Fibroblast of lung (primary cell): ENCODE results near the gene MGAT4A. TPM values are rescaled to one million over a fixed set of nuclear protein-coding genes. Genes with fewer than 3 reads are reported as not detected.
"Not testable (repeated sequence)": the region's sequence is repeated elsewhere in the genome, so short reads cannot be mapped to it uniquely, and the experiment has no call there.

Experiments
- DNase-seq, 2 donors: peaks; one replicate each; pipeline versions ENCODE4 v3.0.0 to v3.0.0-alpha.2; 2010; ENCODE audit warnings: low read depth in 2 of 2
- H2AFZ ChIP-seq: 2 replicates; pipeline ENCODE4 v1.5.1; 2012; ENCODE audit warnings: low read length, control low read depth, inconsistent platforms
- H3K27ac ChIP-seq: 2 replicates; pipeline ENCODE4 v1.5.1; 2011; ENCODE audit warnings: low read length, control low read depth; ENCODE audit not compliant: insufficient read depth
- H3K27me3 ChIP-seq: 2 replicates; pipeline ENCODE4 v1.5.1; 2011; ENCODE audit warnings: mild to moderate bottlenecking, low read length; ENCODE audit not compliant: control insufficient read depth, insufficient read depth
- H3K36me3 ChIP-seq: 2 replicates; pipeline ENCODE4 v1.5.1; 2011; ENCODE audit warnings: low read length; ENCODE audit not compliant: control insufficient read depth, insufficient read depth
- H3K4me1 ChIP-seq: 2 replicates; pipeline ENCODE4 v1.5.1; 2011; ENCODE audit warnings: low read length; ENCODE audit not compliant: control insufficient read depth, insufficient read depth; ENCODE audit errors: extremely low read depth
- H3K4me2 ChIP-seq: 2 replicates; pipeline ENCODE4 v1.5.1; 2011; ENCODE audit warnings: low read length, control low read depth; ENCODE audit not compliant: insufficient read depth; ENCODE audit errors: extremely low read depth
- H3K4me3 ChIP-seq, 4 experiments: fragments of 200-600 bp in 1 of 4; sonication (generic) in 1 of 4; replicated peaks in 1 of 4; 2 replicates each; pipeline ENCODE4 v1.5.1; 2011 to 2016; ENCODE audit warnings: low read length in 4 of 4, low read depth in 3 of 4, mild to moderate bottlenecking in 3 of 4, control low read depth in 2 of 4, inconsistent platforms in 1 of 4, mixed read lengths in 1 of 4; ENCODE audit not compliant: insufficient read depth in 1 of 4; ENCODE audit errors: control extremely low read depth in 1 of 4
- H3K79me2 ChIP-seq: 2 replicates; pipeline ENCODE4 v1.5.1; 2012; ENCODE audit warnings: mild to moderate bottlenecking, low read length, inconsistent platforms; ENCODE audit not compliant: control insufficient read depth, insufficient read depth
- H3K9ac ChIP-seq: 2 replicates; pipeline ENCODE4 v1.5.1; 2011; ENCODE audit warnings: mild to moderate bottlenecking, low read length, control low read depth; ENCODE audit not compliant: insufficient read depth
- H3K9me3 ChIP-seq: 2 replicates; pipeline ENCODE4 v1.5.1; 2012; ENCODE audit warnings: low read depth, low read length; ENCODE audit not compliant: control insufficient read depth, insufficient read depth
- H4K20me1 ChIP-seq: 2 replicates; pipeline ENCODE4 v1.5.1; 2011; ENCODE audit warnings: low read length; ENCODE audit not compliant: control insufficient read depth, insufficient read depth; ENCODE audit errors: extremely low read depth
- CTCF ChIP-seq, 2 donors: IDR thresholded peaks in 1 of 2; conservative IDR thresholded peaks in 1 of 2; 1 replicate in 1 of 2; 2 replicates in 1 of 2; pipeline ENCODE4 v1.5.1; 2011 to 2012; ENCODE audit warnings: low read length in 2 of 2, control low read depth in 1 of 2, inconsistent platforms in 1 of 2, low read depth in 1 of 2, mild to moderate bottlenecking in 1 of 2
- EZH2 ChIP-seq: IDR thresholded peaks from 2 replicates; pipeline ENCODE4 v1.5.1; 2012; ENCODE audit warnings: low read length, control low read depth, mild to moderate bottlenecking; ENCODE audit errors: missing control alignments
- polyA plus RNA-seq, 2 donors: library from polyadenylated mRNA; depleted of rRNA in 1 of 2; stranded (reverse) in 1 of 2; unstranded in 1 of 2; fragments of >200 nt; gene quantifications; 2 replicates each; pipeline ENCODE4 v1.2.1, GENCODE V29; 2011 to 2012; ENCODE audit warnings: missing spikeins in 1 of 2
- total RNA-seq: library from RNA; depleted of rRNA; stranded (reverse); fragments of >200 nt; gene quantifications from 2 replicates; pipeline ENCODE4 v1.2.1, GENCODE V29; 2014

Gene MGAT4A
- total and polyA plus RNA-seq, 2 donors (not counting 1 experiment from before 2014, with no cell fraction given) = 0.10 to 0.17 TPM

DNA sequence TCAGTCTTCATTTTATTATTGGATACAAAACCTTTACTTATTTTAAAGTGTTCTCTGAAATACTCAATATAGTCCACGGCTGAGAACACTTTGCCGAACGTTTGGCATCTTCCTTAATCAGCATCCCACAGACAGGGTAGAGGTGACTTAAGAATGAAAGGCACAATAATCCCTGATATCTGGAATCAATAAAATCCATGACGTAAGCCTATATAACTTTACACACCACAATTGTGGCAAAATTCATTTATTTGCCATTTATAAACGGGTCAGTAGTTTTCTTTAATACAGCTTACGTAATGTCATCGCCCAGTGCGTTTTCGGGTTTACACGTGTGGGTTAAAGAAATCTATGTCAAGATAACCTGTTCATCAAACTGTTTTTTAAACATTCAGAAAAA is 1.3 kb downstream of the MGAT4A start:
- Histone ChIP-seq H3K27ac (no peak overlapping the region), H3K9me3 (no peaks in the 10 kb centered on the region), H3K79me2 (no peaks in the 10 kb centered on the region), H3K9ac (no peak overlapping the region), H4K20me1 (no peaks in the 10 kb centered on the region), H3K4me3 (no peak overlapping the region), H3K4me1 (peaks cover 2% of the 10 kb centered on the region), H3K27me3 (peaks cover 18% of the 10 kb centered on the region), H3K4me2 (no peak overlapping the region), H2AFZ (no peak overlapping the region), H3K36me3 (no peaks in the 10 kb centered on the region)
- no peak for DNase-seq
- TF ChIP-seq CTCF (conservative IDR thresholded peaks at IDR 0.05 in 1 of 2, IDR thresholded peaks at IDR 0.05 in 1 of 2; ENCODE audit: low read depth in 1 of 2, low read length in 2 of 2) = no peak
- TF ChIP-seq EZH2 = no peak

DNA sequence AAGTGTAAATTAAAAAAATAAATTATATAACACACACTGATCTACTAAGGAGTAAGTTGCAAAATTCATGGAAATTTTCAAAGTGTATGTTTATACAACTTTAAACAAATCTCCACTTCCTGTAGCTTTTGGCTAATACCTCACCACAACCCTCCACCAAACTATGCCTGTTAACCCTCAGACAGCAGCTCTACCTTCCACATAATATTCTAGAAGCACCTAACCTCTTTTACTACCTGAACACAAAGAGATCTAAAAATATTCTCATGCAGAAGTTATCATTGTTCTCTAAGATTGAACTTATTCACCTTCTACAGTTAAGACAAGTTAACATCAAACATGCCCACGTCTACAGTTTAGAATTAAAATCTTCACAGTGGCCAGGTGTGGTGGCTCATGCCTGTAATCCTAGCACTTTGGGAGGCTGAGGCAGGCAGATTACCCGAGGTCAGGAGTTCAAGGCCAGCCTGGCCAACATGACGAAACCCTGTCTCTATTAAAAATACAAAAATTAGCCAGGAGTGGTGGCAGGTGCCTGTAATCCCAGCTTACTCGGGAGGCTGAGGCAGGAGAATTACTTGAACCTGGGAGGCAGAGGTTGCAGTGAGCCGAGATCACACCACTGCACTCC is 2.7 kb downstream of the MGAT4A start:
- H3K79me2 ChIP-seq, H3K4me1 ChIP-seq, DNase-seq, H3K4me2 ChIP-seq, H4K20me1 ChIP-seq, H3K9me3 ChIP-seq, H3K9ac ChIP-seq, H3K36me3 ChIP-seq, H3K4me3 ChIP-seq, H2AFZ ChIP-seq, H3K27ac ChIP-seq: not testable (repeated sequence)
- H3K27me3 ChIP-seq = peaks cover 18% of the 10 kb centered on the region

DNA sequence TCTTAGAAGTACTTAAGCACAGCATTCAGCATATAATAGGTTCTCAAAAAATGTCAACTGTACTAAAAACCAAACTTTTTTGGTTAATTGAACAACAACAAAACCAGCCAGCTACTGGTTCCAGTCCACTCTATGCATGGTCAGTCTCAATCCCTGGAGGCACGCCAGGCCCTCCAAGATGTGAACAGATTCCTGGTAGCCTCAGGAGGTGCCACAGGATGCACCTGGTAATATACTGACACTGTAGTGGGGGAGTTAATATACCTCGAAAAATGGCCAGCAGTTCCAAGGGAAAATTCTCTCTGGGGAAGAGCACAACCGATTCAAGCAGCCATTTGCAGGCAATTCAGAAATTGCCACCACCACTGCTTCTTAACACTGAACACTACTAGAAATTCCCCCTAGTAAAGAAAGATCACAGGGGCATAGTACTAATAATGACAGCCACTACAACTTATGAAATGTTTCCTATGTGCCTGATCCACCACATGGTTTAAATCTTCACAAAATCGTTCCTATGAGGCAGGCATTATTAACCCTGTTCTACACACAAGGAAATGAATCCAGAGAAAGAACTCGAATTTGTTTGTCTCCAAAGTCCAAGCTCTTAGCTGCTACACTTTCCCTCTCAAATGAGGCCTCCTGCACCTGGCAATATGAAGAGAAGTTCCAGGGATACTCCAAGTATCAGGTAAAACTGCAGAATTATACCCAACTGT is 3.4 kb downstream of the MGAT4A start:
- Histone ChIP-seq H3K27ac (no peak overlapping the region), H3K27me3 (peaks cover 18% of the 10 kb centered on the region), H3K79me2 (no peaks in the 10 kb centered on the region), H3K4me2 (no peak overlapping the region), H3K4me1 (peaks cover 2% of the 10 kb centered on the region), H3K4me3 (no peak overlapping the region), H3K9ac (no peak overlapping the region), H3K9me3 (no peaks in the 10 kb centered on the region), H3K36me3 (no peaks in the 10 kb centered on the region), H2AFZ (no peak overlapping the region), H4K20me1 (no peaks in the 10 kb centered on the region)
- DNase-seq = no peak
- TF ChIP-seq CTCF (conservative IDR thresholded peaks at IDR 0.05 in 1 of 2, IDR thresholded peaks at IDR 0.05 in 1 of 2; ENCODE audit: low read depth in 1 of 2, low read length in 2 of 2) = no peak
